T-helper 1 cell treated with Interleukin-12 subunit alpha and Interleukin-12 subunit beta and Interleukin-4 antibody, amounts not matched to agents 30 ng/mL and 1 ng/mL, for 36 hours (primary cell): Measurements from ENCODE around the gene POLG. TPM values are rescaled to one million over a fixed set of nuclear protein-coding genes. Genes with fewer than 3 reads are reported as not detected.

ENCODE experiments used
- intact Hi-C: fragments of 100-400 bp; cut with micrococcal nuclease; formaldehyde crosslinking; loops from one replicate; pipeline ENCODE4 v1.15.1; 2024
- total RNA-seq: library from RNA; stranded (reverse); gene quantifications from 2 replicates; pipeline ENCODE4 v1.2.3, GENCODE V29; 2022

POLG gene
- total RNA-seq, 1 donor from 2014 or later: 127 TPM

- intact Hi-C loops: loop anchor here (2.0 kb wide), 1 partner anchor 22 kb away; no protein-coding TSS in a partner anchor
These were observed 6.0 kb downstream of the POLG start for GRCh38 chr15:89328398-89329254.

- intact Hi-C loops: no loop called here
These were observed 7.5 kb downstream of the POLG start for GRCh38 chr15:89327113-89327512.

GRCh38 chr15:89326316-89326715 lies 8.3 kb downstream of the POLG start:
- intact Hi-C loops: no loop called here

GRCh38 chr15:89325039-89325803 lies 9.4 kb downstream of the POLG start:
- intact Hi-C loops: no loop called here

- intact Hi-C loops: no loop called here
These were observed 10.8 kb downstream of the POLG start for GRCh38 chr15:89323825-89324224.

GRCh38 chr15:89322822-89323221 lies 11.8 kb downstream of the POLG start:
- intact Hi-C loops: no loop called here

- intact Hi-C loops: no loop called here
These were observed 12.9 kb downstream of the POLG start for GRCh38 chr15:89321521-89322410.

GRCh38 chr15:89320200-89320599 lies 14.4 kb downstream of the POLG start:
- intact Hi-C loops: no loop called here

- intact Hi-C loops: no loop called here
These were observed 14.9 kb downstream of the POLG start for GRCh38 chr15:89319678-89320077.

- intact Hi-C loops: loop anchor here (2.0 kb wide), 1 partner anchor 16 kb away; no protein-coding TSS in a partner anchor
These were observed 17.4 kb downstream of the POLG start for GRCh38 chr15:89317186-89317720.

- intact Hi-C loops: loop anchor here (2.0 kb wide), 1 partner anchor 16 kb away; no protein-coding TSS in a partner anchor
These were observed 18.1 kb downstream of the POLG start for GRCh38 chr15:89316504-89316903.

- intact Hi-C loops: no loop called here
These were observed 19.2 kb downstream of the POLG start for GRCh38 chr15:89315375-89315929.

- intact Hi-C loops: no loop called here
These were observed 24.6 kb downstream of the POLG start for GRCh38 chr15:89309993-89310392.

- intact Hi-C loops: no loop called here
These were observed 26.4 kb downstream of the POLG start for GRCh38 chr15:89308236-89308635.

GRCh38 chr15:89307791-89308190 lies 26.8 kb downstream of the POLG start:
- intact Hi-C loops: loop anchor here (2.0 kb wide), 1 partner anchor 21 kb away; no protein-coding TSS in a partner anchor

- intact Hi-C loops: loop anchor here (2.0 kb wide), 1 partner anchor 22 kb away; no protein-coding TSS in a partner anchor
These were observed 27.5 kb downstream of the POLG start for GRCh38 chr15:89307046-89307587.

- intact Hi-C loops: no loop called here
These were observed 29.2 kb downstream of the POLG start for GRCh38 chr15:89305395-89305794.

GRCh38 chr15:89303986-89304385 lies 30.6 kb downstream of the POLG start:
- intact Hi-C loops: no loop called here

GRCh38 chr15:89301304-89302089 lies 33.1 kb downstream of the POLG start:
- intact Hi-C loops: loop anchor here (2.0 kb wide), 2 partner anchors 15 to 95 kb away; no protein-coding TSS in a partner anchor
